Measurements from ENCODE around the gene BEGAIN.

Gene BEGAIN

DNA sequence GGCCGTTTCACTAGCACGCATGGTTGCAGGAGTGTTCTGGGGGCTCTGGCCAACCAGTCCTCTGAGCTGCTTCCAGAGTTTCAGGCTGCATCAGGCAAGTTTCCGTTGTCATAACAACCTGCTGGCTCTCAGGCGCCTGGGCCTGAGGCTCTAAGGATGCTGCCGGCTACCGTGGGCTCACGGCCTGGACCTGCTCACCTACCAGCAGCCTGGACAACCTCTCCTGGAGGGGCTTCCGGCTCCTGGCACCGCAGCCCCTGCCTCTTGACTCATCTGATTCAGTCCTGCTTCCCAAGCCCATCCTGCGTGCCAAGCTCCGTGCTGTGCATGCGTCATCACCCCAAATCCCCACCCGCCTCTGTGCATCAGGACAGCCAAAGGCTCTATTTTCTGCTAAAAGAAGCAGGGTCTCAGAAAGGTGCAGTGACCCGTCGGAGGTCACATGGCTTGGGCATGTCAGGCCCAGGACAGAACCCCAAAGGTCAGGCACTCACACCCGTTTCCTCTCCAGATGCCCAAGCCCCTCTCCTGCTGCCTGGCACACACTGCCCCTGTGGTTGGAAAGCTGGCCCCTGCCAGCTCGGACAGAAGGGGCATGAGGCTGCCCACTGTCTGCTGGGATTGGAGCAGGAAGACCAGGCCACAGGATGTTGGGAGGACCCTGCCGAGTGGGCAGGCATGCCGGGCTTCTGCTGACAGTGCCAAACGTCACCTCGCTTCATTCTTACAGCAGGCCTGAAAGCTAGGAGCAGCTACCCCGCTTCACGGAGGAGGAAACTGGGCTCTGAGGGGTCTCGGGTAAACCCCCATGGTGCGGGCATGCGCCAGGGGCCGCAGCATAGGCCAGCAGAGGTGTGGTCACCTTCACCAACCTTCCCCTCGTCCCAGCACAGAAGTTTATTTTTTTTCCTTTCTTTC, 5.7 kb downstream of the BEGAIN start:
- DNase-seq = no peak

- DNase-seq = no peak
These were observed 6.6 kb downstream of the BEGAIN start for GRCh38 chr14:100580316-100581227.

GRCh38 chr14:100578552-100578951, 8.7 kb downstream of the BEGAIN start:
- no peak for DNase-seq

DNA sequence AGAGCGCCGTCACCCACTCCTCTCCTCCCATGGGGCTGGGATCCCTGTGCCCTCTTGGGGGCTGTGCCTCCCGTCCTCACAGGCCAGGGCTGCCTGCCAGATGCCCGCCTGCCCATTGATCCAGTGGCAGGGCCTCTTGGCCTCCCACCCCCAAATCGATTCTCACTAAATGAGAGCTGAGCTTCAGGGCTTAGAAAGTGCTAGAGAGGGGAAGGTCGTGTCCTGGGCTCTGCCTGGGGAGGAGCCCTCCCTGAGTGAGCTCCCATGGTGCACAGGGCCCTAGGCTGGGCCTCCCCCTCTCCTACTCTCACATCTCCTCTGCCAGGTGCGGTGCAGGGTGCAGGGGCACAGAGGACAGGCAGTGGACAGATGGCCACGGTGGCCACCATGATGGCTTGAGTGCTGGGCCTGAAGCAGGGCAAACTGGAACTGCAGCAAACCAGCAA, 9.2 kb downstream of the BEGAIN start:
- no peak for DNase-seq

- no peak for DNase-seq
These were observed 9.8 kb downstream of the BEGAIN start for GRCh38 chr14:100577321-100577985.

- no peak for DNase-seq
These were observed 10.8 kb downstream of the BEGAIN start for GRCh38 chr14:100576091-100577085.

DNA sequence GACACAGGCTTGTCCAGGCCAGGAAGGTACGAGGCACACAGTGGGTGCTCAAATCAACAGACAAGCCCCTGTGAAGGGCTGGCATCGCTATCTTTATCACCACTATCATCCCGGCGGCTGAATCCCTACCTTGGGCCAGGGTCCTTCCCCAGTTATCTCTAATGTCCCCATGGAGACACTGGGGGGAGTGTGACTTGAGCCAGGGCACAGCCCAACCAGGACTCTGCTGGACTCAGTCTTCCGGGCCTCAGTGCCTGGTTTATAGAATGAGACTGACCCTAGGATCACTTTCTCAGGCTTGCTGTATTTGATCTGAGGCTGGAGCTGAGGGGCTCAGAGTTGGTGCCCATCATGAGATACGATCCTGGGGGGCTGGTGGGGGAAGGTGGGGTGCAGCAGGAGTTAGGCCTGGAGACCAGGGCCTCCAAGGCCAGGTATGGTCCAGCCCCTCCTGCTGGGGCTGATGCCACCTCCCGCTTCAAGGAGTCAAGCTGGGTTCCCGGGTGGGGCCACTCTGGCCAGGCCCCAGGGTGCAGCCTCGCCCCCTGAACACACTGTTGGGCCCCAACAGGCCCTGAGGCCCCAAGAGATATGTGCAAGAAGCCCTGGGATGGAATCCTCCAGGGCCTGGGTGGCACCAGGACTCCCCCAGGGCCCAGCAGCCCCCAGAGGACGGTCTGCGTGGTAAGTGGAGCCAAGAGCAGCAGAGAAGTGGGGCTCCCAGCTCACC, 11.8 kb downstream of the BEGAIN start:
- no peak for DNase-seq

DNA sequence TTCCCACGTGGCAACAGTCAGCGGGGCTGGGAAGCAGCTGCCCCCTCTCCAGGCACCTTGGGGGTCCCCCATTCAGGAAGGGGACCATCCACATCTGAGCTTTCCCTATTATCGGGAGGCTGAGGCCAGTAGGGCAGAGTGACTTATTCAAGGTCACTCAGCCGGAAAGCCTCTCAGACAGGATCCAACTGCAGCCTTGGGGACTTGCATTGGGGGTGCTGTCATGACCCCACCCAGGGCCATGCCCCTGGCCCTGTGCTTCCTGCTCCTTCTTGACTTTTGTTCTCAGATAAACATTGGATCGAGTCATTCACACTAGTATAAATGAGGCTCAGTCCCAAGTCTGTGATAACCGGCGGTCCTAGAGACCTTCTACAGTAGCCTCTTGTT, 12.6 kb downstream of the BEGAIN start:
- DNase-seq = no peak

DNA sequence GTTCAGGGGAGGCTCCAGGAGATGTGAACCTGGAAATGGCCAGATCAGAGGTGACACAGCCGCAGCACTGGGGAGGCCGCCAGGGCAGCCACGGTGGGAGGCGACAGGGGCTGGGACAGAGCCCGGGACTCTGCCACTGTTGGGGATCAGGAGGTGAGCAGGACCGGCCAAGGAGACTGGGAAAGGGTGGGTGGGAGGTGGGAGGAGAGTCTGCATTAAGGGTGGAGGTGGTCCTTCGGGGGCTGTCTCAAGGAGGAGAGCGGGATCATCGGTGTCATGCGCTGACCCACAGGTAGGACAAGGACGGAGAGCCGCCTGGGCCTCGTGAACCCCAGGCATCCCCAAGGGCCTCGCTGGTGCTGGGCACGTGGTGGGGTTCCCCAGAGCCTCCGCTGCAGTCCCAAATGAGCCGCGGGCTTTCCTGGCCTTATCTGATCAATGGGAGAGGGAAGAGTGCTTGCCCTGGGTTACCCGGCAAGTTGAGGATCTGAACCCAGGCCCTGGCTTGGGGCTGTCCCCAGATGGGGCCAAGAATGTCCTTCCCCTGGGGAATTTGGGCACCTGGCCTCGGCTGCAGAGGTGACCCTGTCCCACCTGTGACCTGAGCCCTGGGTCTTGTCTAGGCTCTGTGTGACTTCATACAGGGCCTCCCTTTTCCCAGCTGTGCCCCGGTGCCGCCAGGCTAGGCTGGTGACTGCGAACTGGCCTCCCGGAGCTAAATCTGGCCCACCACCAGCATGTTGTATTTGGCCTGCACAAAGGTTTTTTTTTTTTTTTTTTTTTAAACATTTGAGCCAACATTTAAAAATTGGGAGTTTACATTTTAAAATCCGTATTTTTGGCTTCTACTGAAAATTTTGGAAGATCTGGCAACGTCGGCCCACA, 13.2 kb downstream of the BEGAIN start:
- DNase-seq = no peak

DNA sequence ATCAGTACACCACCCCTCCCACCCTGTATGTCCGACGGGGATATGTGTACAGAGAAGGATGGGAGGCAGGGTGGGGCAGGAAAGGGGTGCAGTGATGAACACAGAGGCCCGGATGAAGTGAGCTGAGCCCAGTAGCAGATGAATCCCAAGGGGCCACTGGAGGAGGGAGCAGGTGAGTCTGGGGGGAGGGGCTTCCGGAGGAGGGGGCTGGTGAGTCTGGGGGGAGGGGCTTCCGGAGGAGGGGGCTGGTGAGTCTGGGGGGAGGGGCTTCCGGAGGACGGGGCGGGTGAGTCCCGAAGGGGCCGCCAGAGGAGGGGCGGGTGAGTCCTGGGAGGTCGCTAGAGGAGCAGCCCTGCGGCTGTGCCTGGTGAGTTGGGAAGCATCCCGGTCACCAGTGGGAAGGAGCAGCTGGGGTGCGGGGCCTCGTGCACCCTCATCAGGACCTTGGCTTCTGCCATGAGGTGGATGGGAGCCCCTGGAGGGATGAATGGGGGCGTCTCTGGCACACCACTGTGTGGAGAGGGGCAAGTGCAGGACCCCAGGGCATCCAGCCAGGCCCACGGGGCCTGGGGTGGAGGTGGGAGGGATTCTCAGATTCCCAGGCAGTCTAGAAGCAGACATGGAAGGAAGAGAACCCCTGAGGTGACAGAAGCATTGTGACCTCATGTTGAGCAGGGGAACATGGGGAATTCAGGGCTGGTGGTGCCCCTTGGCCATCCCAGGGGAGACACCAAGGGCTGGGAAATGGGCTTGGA, 14.0 kb downstream of the BEGAIN start:
- no peak for DNase-seq

DNA sequence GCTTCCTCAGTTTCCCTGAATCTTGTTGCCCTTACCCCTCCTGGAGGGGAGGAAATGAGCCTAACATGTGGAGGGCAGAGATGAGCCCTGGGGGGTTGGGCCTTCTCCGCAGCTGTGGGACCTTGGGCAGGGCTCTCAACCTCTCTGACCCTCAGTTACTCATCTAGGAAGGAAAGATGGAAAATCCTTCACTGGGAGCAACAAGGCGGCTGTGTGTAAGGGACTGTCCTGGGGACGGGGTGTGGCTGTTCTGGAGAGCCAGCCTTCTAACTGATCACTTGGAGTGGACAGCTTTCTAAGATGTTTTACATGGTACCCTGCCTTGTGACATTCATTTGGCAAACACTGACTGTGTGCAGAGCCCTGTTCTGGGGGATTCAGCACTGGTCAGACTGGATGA, 14.7 kb downstream of the BEGAIN start:
- DNase-seq = no peak

DNA sequence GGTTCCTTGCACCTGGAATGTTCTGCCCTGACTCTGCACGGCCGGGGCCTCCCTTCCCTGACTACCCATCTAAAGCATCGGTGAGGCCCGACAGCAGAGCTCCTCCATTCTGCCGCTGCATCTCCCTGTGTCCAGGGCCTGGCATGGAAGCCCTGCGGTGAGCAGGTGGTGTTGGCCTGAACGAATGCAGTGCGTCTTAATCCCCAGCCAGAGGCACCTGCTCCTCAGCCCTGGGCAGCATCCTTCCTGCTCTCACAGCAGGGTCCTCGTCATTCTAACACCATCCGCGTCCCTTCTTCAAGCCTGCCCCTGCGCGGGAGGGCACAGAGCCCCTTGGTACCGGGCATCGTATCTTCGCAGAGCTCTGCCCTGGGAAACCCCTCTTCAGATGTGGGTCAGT, 15.4 kb downstream of the BEGAIN start:
- DNase-seq = no peak

DNA sequence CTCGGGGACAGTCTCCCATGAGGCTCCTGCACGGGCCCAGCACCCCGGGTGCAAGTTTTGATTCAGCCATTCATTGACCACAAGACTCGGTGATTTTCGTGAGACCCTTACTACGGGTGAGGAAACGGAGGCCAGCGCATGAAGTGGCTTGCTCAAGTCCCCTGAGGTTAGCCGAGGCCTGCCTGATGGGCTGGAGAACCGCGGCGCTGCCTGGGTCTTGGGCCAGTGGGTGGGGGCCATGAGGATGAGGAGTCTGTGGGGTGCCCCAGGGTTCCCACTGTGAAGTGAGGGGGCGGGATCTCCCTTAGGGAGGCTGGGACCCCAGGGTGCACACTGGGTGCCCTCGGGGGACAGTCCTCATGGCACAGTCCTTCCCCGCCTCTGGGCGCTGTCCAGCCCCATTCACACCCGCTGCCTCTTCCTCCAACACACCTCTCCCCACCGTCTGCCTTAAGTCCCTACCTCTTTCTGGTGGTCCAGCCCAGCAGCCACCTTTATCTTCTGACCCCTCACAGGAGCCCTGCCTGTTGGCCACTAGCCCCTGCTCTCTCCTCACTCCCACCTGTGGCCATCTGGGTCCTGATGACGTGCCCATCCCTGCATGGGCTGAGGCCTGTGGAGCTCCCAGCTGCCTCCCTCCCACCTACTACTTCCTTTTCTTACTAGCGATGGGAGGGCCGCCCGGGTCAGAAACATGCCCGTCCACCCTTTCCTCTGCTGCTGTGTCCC, 16.3 kb downstream of the BEGAIN start:
- DNase-seq = no peak

DNA sequence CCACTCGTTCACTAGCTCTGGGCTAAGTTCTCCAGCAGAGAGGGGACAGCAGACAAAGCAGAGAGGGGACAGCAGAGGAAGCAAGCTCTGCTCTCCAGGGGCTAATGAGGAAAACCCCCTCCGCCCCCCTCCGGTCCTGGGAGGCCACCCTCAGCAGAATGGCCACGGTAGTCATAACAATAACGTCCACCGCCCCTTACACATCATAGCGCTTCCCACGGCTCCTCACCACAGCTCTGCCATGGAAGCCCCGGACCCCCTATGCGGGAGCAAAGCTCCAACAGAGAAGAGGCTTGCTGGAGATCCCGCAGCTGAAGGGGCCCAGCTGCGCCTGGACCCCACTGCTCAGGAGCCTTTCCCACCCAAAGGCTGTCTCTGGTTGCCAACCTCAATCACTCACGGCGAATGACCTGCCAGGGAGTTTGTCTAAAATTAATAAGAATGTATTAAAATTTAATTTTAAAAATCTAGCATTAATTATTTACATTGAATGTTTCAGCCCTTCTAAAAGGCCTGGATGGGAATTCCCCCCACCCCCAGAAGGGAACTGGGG, 17.4 kb downstream of the BEGAIN start:
- no peak for DNase-seq

DNA sequence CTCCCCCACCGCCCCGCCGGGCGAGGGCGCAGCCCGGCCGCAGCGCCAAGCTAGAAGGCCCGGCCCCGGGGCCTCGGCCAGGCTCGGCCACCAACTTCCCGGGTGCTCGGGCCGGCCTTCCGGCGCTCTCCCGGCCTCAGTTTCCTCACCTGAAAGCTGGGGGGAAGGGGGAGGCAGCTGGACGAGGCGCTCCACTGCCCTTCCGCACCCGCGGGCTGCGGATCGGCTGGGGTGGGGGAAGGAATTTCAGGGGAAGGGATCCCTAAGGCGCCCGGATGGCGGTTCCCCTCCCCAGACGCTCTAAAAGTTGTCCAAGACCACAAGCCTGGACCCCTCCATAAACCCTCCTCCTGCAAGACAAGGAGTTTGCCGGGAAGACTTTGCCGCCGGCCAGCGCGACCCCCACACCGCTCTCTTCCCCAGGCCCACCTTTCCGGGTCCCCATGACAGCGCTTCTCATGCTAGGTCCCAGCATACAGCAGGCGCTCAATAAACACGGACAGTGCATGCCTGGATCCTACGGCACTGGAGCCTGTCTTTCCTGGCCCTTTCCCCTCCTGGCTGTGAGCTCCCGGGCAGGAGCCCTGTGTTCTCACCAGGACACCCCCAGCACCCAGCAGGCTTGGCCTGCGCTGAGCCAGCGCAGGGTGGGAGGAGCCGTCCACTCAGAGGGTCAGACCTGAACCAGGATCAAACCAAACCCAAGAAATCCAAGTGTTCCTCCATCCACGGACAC, 18.1 kb downstream of the BEGAIN start:
- no peak for DNase-seq

DNA sequence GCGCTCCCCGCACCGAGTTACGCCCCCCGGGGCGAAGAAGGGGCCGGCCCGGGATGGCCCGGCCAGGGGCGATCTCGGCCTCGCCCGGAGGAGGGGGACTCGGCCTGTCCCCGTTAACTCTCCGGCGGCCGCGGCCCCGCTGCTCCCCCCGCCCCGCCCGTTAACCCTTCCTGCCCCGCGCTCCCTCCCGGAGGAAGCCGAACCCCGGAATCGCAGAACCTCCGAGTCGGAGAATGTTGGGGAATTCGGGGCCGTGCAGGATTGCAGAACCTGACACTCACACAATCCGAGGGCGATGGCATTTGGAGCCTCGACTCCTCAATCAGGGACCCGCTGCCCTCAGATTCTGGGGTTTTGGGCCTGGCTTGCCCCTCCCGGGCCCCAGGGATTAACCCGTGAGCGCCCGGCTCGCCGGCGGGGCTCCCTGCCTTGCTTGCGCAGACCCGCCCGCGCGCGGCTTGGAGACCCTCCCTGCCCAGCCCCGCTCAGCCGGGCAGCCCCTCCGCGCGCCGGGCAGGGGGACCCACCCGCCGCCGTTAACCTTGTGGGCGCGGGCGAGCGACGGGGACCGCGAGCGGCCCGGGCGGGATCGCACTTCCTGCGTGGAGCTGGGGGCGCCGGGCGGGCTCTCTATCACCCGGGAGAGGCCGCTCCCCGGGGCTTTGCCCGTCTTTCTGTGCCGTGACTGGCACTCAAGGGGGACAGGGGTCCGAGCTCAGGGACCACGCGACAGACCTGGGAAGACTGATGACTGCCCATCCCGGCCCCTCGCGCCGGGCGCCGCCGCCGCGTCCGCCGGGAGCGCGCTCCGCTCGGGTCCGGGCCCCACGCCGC, 18.8 kb downstream of the BEGAIN start:
- DNase-seq = no peak

DNA sequence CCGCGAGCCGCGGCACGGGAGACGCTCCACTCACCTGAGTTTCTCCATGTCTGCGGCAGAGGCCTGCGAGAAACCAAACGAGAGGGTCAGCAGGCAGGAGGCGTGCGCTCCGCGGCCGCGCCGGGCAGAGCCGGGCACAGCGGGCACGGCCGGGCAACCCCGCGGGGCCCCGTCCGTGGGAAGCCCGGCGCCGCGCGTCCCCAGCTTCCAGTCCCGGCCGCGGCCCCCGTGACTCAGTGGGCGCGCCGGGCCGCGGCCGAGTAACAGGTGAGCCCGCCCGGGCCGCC, 19.4 kb downstream of the BEGAIN start:
- no peak for DNase-seq

Measured in NCI-H2081 (cell line).